ENCODE results near the gene SECISBP2.

The SECISBP2 gene

GRCh38 chr9:89372230-89372816 is 54.0 kb downstream of the SECISBP2 start:
- Histone ChIP-seq H3K9me3 (ENCODE audit: control insufficient read depth, insufficient read depth, low read length) (no peaks in the 10 kb centered on the region), H3K27ac (ENCODE audit: low read length) (no peak overlapping the region), H3K27me3 (ENCODE audit: control insufficient read depth, insufficient read depth, low read length) (no peaks in the 10 kb centered on the region), H3K36me3 (ENCODE audit: control insufficient read depth, insufficient read depth, low read length) (0 out of 2 replicates have a peak, but pooled peaks cover under 1% of the 10 kb centered on the region), H3K4me1 (ENCODE audit: control insufficient read depth, insufficient read depth, low read length) (no peaks in the 10 kb centered on the region; the same call in 1 of the 2 replicates), H3K4me3 (ENCODE audit: low read length) (no peak overlapping the region)
- no peak for DNase-seq (ENCODE audit: low read depth, low spot score)
- WGBS (ENCODE audit: insufficient coverage, insufficient read length): 100% methylated on average over 1 of the region's 14 CpGs

- no peak overlapping the region for H3K27ac ChIP-seq (ENCODE audit: low read length)
- H3K4me1 ChIP-seq (ENCODE audit: control insufficient read depth, insufficient read depth, low read length): no peaks in the 10 kb centered on the region
- no peak overlapping the region for H3K4me3 ChIP-seq (ENCODE audit: low read length)
- 0 out of 2 replicates have a peak, but pooled peaks cover 4% of the 10 kb centered on the region for H3K36me3 ChIP-seq (ENCODE audit: control insufficient read depth, insufficient read depth, low read length)
- no peak for DNase-seq (ENCODE audit: low read depth, low spot score)
- H3K27me3 ChIP-seq (ENCODE audit: control insufficient read depth, insufficient read depth, low read length): no peaks in the 10 kb centered on the region
- no peaks in the 10 kb centered on the region for H3K9me3 ChIP-seq (ENCODE audit: control insufficient read depth, insufficient read depth, low read length)
- no CpG with 5 or more reads among the region's 8 CpGs for WGBS (ENCODE audit: insufficient coverage, insufficient read length)
These were observed 54.7 kb downstream of the SECISBP2 start for GRCh38 chr9:89372979-89373378.

GRCh38 chr9:89374176-89374575 is 55.9 kb downstream of the SECISBP2 start:
- H3K9me3 ChIP-seq (ENCODE audit: control insufficient read depth, insufficient read depth, low read length): no peaks in the 10 kb centered on the region
- H3K4me1 ChIP-seq (ENCODE audit: control insufficient read depth, insufficient read depth, low read length): no peaks in the 10 kb centered on the region
- H3K27ac ChIP-seq (ENCODE audit: low read length): no peak overlapping the region
- no peak for DNase-seq (ENCODE audit: low read depth, low spot score)
- no peak overlapping the region for H3K4me3 ChIP-seq (ENCODE audit: low read length)
- no peaks in the 10 kb centered on the region for H3K27me3 ChIP-seq (ENCODE audit: control insufficient read depth, insufficient read depth, low read length)
- no CpG with 5 or more reads among the region's 4 CpGs for WGBS (ENCODE audit: insufficient coverage, insufficient read length)
- H3K36me3 ChIP-seq (ENCODE audit: control insufficient read depth, insufficient read depth, low read length): peaks cover 13% of the 10 kb centered on the region

GRCh38 chr9:89375191-89375760 is 57.0 kb downstream of the SECISBP2 start:
- Histone ChIP-seq H3K4me1 (ENCODE audit: control insufficient read depth, insufficient read depth, low read length) (no peaks in the 10 kb centered on the region), H3K27ac (ENCODE audit: low read length) (no peak overlapping the region), H3K4me3 (ENCODE audit: low read length) (no peak overlapping the region), H3K27me3 (ENCODE audit: control insufficient read depth, insufficient read depth, low read length) (no peaks in the 10 kb centered on the region), H3K36me3 (ENCODE audit: control insufficient read depth, insufficient read depth, low read length) (peaks cover 14% of the 10 kb centered on the region), H3K9me3 (ENCODE audit: control insufficient read depth, insufficient read depth, low read length) (no peaks in the 10 kb centered on the region)
- WGBS (ENCODE audit: insufficient coverage, insufficient read length): no CpG with 5 or more reads among the region's 8 CpGs
- DNase-seq (ENCODE audit: low read depth, low spot score): no peak

- no peaks in the 10 kb centered on the region for H3K9me3 ChIP-seq (ENCODE audit: control insufficient read depth, insufficient read depth, low read length)
- no peaks in the 10 kb centered on the region for H3K27me3 ChIP-seq (ENCODE audit: control insufficient read depth, insufficient read depth, low read length)
- no peaks in the 10 kb centered on the region for H3K4me1 ChIP-seq (ENCODE audit: control insufficient read depth, insufficient read depth, low read length)
- DNase-seq (ENCODE audit: low read depth, low spot score): no peak
- H3K4me3 ChIP-seq (ENCODE audit: low read length): no peak overlapping the region
- H3K36me3 ChIP-seq (ENCODE audit: control insufficient read depth, insufficient read depth, low read length): peaks cover 14% of the 10 kb centered on the region
- WGBS (ENCODE audit: insufficient coverage, insufficient read length): no CpG with 5 or more reads among the region's 4 CpGs
- no peak overlapping the region for H3K27ac ChIP-seq (ENCODE audit: low read length)
These were observed 58.0 kb downstream of the SECISBP2 start for GRCh38 chr9:89376286-89376685.

DNA sequence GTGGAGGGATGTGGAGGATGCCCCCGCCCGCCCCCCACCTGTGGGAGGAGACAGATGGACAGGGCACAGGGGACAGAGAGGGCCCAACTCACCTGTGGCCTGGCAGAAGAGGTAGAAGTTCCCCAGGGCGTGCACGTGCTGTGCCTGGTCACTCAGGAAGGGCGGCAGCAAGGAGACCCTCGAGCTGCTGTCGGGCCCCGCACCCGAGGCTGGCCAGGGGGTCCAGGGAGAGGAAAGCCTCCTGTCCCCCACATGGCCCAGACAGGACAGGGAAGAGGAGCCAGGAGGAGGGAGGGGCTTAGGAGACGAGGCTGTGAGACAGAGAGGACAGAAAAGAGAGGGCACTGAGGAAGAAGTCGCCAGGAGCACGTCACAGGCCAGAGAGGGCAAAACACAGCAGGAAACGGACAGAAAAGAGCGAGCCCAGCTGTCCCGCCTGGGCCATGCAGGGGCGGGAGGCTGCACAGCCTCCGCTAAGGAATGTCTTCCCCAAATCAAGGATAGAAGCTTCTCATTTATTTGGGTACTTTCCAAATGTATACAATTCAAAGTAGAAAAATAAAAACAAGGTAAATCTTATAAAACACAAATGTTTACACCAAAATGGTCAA is 58.5 kb downstream of the SECISBP2 start:
- no peaks in the 10 kb centered on the region for H3K9me3 ChIP-seq (ENCODE audit: control insufficient read depth, insufficient read depth, low read length)
- H3K27me3 ChIP-seq (ENCODE audit: control insufficient read depth, insufficient read depth, low read length): no peaks in the 10 kb centered on the region
- H3K4me1 ChIP-seq (ENCODE audit: control insufficient read depth, insufficient read depth, low read length): no peaks in the 10 kb centered on the region
- no peak for DNase-seq (ENCODE audit: low read depth, low spot score)
- WGBS (ENCODE audit: insufficient coverage, insufficient read length): no CpG with 5 or more reads among the region's 17 CpGs
- no peak overlapping the region for H3K4me3 ChIP-seq (ENCODE audit: low read length)
- no peak overlapping the region for H3K27ac ChIP-seq (ENCODE audit: low read length)
- H3K36me3 ChIP-seq (ENCODE audit: control insufficient read depth, insufficient read depth, low read length): peaks cover 14% of the 10 kb centered on the region

DNA sequence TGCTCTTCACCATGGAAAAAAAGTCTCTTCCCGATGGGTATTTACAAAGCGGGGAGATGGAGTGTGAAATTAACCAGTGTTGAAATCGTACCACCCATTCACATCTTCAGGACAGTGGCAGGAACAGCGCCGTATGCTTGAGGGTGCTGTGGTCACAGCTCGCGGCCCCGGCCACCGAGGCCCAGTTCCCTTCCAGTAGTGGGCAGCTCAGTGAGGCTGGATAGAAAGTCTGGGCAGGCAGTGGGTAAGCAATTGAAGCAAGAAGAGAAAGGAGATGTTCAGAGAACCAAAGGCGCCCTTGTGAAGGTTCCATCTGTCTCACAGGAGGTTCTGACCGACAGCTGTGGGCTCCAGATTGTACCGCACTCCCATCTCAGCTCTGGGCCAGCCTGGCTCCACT is 59.1 kb downstream of the SECISBP2 start:
- no peak overlapping the region for H3K4me3 ChIP-seq (ENCODE audit: low read length)
- no peaks in the 10 kb centered on the region for H3K27me3 ChIP-seq (ENCODE audit: control insufficient read depth, insufficient read depth, low read length)
- DNase-seq (ENCODE audit: low read depth, low spot score): no peak
- H3K9me3 ChIP-seq (ENCODE audit: control insufficient read depth, insufficient read depth, low read length): no peaks in the 10 kb centered on the region
- H3K4me1 ChIP-seq (ENCODE audit: control insufficient read depth, insufficient read depth, low read length): no peaks in the 10 kb centered on the region
- peaks cover 16% of the 10 kb centered on the region for H3K36me3 ChIP-seq (ENCODE audit: control insufficient read depth, insufficient read depth, low read length)
- WGBS (ENCODE audit: insufficient coverage, insufficient read length): no CpG with 5 or more reads among the region's 12 CpGs
- H3K27ac ChIP-seq (ENCODE audit: low read length): no peak overlapping the region

GRCh38 chr9:89378541-89378940 is 60.2 kb downstream of the SECISBP2 start:
- H3K27ac ChIP-seq (ENCODE audit: low read length): no peak overlapping the region
- H3K4me1 ChIP-seq (ENCODE audit: control insufficient read depth, insufficient read depth, low read length): no peaks in the 10 kb centered on the region
- no peaks in the 10 kb centered on the region for H3K9me3 ChIP-seq (ENCODE audit: control insufficient read depth, insufficient read depth, low read length)
- no peak for DNase-seq (ENCODE audit: low read depth, low spot score)
- no CpG with 5 or more reads among the region's 21 CpGs for WGBS (ENCODE audit: insufficient coverage, insufficient read length)
- H3K27me3 ChIP-seq (ENCODE audit: control insufficient read depth, insufficient read depth, low read length): no peaks in the 10 kb centered on the region
- peaks cover 17% of the 10 kb centered on the region for H3K36me3 ChIP-seq (ENCODE audit: control insufficient read depth, insufficient read depth, low read length)
- H3K4me3 ChIP-seq (ENCODE audit: low read length): no peak overlapping the region

DNA sequence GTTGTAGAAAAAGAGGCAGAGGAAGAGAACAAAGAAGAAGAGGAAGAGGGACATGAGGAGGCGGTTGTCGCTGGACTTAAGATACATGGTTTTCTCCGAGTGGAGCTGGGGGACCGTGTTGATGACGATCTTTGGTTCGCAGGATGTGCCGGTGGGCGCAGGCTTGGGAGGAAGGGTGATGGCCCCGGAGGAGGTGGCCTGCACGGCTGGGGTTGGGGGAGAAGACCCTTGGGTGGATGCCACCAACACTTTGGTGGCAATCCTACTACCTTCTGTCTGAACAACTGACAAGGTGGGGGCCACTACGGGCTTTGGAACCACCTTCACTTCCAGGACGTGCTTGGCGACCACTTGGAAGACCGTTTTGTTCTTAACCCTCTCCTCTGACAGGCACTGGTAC is 60.7 kb downstream of the SECISBP2 start:
- H3K27me3 ChIP-seq (ENCODE audit: control insufficient read depth, insufficient read depth, low read length): no peaks in the 10 kb centered on the region
- H3K9me3 ChIP-seq (ENCODE audit: control insufficient read depth, insufficient read depth, low read length): no peaks in the 10 kb centered on the region
- H3K4me3 ChIP-seq (ENCODE audit: low read length): no peak overlapping the region
- H3K4me1 ChIP-seq (ENCODE audit: control insufficient read depth, insufficient read depth, low read length): no peaks in the 10 kb centered on the region
- DNase-seq (ENCODE audit: low read depth, low spot score): no peak
- H3K36me3 ChIP-seq (ENCODE audit: control insufficient read depth, insufficient read depth, low read length): peaks cover 19% of the 10 kb centered on the region
- no peak overlapping the region for H3K27ac ChIP-seq (ENCODE audit: low read length)
- no CpG with 5 or more reads among the region's 14 CpGs for WGBS (ENCODE audit: insufficient coverage, insufficient read length)

GRCh38 chr9:89379508-89380115 is 61.3 kb downstream of the SECISBP2 start:
- Histone ChIP-seq H3K27me3 (ENCODE audit: control insufficient read depth, insufficient read depth, low read length) (no peaks in the 10 kb centered on the region), H3K9me3 (ENCODE audit: control insufficient read depth, insufficient read depth, low read length) (no peaks in the 10 kb centered on the region), H3K4me1 (ENCODE audit: control insufficient read depth, insufficient read depth, low read length) (no peaks in the 10 kb centered on the region), H3K36me3 (ENCODE audit: control insufficient read depth, insufficient read depth, low read length) (peaks cover 20% of the 10 kb centered on the region), H3K27ac (ENCODE audit: low read length) (no peak overlapping the region), H3K4me3 (ENCODE audit: low read length) (no peak overlapping the region)
- no peak for DNase-seq (ENCODE audit: low read depth, low spot score)
- WGBS (ENCODE audit: insufficient coverage, insufficient read length): no CpG with 5 or more reads among the region's 14 CpGs

All from iPS DF 6.9 (cell line).